Activated CD8-positive, alpha-beta memory T cell treated with anti-CD3 and anti-CD28 coated beads, Interleukin-2, amount 50 U/mL, for 4 hours (primary cell): ENCODE measurements around the gene GRAP2.
A peak's percentile ranks its signal among the peaks of the same experiment; 100 is the strongest.

ENCODE experiments used
- DNase-seq: peaks from one replicate; pipeline ENCODE4 v3.0.0-alpha.2; 2020

The GRAP2 gene

DNA sequence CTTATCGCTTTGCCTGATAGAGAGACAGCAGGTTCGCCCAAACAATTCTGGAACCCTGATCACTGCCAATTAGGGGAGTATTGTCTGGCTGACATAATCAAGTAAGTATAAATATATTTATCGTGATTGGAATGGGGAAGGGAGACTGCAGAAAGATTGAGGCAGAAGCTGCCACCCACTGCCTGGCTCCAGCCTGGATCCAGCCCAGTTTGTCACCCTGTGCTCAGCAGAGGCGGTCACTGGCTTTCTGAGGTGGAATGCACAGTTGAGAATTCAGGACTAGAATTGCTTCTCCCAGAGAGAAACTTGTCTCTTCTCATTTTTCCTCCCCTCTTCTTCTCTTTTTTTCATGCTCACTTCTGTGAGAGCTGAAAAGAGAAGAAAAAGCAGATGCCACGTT is 25.9 kb downstream of the GRAP2 start:
- DNase-seq: no peak

DNA sequence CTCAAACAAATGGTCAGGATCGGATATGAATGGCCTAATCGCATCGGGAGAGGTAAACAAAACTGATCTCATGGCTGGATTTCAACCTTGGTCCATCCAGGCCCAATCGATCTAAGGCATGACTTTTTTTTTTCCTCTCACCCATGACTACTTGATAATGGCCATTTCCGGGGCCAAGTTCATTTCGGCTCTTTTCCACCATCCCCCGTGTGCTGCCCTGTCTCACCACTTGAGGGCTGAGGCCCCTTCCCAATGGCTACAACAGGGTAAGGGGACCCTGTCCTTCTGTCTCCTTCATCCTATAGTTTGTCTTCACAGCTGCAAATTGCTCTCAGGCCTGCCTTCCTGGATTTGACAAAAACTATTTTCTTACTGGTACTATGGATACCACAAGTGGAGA is 26.7 kb downstream of the GRAP2 start:
- DNase-seq: no peak

DNA sequence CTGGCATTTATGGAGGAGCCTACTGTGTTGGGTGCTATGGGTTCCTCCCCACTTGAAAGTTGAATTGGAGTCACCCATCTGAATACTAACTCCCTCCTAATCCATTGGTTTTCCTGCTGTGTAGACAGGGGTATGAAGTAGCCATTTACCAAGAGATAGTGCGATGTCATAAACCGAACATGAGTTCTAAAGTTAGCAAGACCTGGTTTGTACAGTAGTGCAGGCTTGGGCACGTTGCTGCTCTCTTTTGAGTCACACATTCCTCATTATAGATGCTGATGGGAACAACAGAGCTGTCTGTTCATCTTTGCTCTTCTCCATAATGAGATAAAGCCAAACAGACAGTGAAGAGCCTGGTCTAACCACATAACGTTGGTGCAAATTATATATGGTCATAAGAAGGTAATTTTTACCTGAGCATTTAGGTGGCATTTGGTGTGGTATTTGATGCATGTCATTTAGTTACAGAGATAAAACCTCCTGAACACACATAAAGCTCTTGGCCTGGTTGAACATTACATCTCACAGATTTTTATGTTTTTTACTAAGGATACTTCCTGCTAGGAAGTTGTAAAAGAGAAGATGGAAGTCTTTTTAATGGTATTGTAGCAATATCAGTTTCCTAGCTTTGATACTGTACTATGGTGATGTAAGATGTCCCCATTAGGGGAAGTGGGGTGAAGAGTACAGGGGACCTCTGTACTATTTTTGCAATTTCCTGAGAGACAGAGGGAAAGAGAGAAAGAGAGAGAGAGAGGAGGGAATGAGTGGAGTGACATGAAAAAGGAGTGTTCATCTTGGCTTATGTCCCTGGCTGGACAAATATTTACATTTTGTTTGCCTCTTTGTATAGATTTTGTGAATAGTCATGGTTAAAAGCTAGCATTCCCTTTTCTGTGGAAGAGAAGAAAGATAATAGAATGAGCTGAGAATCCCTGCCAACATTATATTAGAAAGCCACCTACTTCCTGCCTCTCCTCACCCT is 27.9 kb downstream of the GRAP2 start:
- no peak for DNase-seq

DNA sequence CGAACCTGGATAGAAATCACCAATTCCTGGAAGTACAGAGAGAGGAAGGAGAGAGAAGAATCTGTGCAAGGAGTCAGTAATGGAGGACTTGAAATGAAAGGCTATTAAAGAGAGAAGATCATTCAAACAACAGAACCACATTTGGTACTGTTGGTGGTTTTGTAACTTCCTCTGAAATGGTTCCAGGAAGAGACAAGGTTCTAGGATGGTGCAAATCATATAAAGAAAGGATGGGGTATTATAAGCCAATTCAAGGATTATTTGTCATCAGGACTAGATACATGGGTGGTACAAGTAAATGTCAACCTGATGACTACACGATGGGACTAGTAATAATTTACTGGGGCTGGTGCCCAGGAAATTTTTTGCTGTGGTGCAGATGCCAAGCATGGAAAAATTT is 30.4 kb downstream of the GRAP2 start:
- DNase-seq: no peak

DNA sequence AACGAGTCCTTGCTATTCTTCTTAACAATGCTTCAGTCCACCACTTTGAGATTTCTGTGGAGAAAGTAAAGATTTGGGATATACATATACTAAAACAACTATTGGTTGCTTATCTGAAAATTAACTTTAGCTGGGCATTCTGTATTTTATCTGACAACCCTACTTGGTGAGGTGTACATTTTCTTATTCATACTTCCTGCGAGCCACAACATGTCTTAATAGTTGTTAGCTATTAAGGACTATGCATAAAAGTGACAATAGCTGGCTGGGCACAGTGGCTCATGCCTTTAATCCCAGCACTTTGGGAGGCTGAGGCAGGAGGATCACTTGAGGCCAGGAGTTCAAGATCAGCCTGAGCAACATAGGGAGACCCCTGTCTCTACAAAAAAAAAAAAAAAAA is 31.3 kb downstream of the GRAP2 start:
- DNase-seq: no peak

DNA sequence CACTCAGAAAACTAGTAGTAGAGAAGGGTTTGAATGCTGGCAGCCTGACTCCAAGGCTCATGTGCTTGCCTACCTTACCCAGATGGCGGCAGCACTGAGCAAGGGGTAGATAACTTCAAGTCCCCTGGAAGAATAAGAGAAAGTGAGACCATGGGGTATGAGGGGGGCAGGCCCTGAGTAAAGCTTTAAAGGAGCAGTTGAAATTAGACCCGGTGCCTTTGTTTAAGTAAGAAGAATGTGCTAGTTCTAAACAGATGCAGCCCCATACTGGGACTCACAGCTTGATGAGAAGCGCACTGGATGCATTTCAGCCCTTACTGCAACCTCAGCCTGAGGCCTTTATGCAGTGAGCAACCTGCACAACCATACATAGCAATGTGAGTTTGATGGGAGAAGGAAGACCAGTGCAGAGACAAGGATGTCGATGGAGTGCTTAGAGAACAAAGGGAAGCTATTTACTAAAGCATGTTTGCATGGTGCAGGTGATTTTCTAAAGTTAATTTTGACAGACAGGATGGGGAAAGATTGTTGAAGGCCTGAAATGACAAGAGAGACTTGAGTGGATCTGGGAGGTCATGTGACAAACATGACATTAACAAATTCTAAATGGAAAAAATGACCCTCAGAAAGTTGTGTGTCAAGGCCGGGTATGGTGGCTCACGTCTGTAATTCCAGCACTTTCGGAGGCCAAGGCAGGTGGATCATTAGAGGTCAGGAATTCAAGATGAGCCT is 32.2 kb downstream of the GRAP2 start:
- DNase-seq: peak; percentile 53

DNA sequence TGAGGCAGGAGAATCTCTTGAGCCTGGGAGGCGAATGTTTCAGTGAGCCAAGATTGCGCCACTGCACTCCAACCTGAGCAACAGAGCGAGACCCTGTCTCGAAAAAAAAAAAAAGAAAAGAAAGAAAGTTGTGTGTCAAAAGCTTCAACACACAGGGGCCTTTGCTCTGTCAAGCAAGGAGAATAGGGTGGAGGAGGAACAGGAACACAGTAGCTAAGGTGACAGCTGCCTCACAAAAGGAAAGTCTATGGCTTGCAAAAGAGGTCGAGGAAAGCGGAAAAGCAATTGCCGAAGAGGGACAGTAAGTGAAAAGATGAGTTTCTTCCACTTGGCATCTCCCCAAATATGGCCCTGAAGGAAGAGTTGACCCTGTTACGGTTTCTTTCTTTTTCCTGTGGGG is 32.9 kb downstream of the GRAP2 start:
- DNase-seq: no peak

DNA sequence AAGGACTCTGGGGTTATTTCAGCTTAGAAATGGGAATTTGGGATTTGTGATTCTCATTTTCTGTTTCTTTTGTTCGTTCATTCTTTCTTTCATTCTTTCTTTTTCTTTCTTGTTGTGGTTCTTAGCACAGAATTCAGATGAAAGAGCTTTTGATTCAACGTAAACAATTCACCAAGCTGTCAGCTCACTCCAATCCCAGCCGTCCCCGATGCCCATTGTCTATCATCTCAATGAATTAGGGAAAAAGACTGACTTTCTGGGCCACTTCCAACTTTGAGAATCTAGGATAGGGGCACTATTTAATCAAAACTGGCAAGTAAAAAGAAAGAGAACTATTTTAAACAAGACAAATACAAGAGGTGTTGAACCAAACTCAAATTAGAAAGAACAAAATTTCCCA is 34.2 kb downstream of the GRAP2 start:
- no peak for DNase-seq

DNA sequence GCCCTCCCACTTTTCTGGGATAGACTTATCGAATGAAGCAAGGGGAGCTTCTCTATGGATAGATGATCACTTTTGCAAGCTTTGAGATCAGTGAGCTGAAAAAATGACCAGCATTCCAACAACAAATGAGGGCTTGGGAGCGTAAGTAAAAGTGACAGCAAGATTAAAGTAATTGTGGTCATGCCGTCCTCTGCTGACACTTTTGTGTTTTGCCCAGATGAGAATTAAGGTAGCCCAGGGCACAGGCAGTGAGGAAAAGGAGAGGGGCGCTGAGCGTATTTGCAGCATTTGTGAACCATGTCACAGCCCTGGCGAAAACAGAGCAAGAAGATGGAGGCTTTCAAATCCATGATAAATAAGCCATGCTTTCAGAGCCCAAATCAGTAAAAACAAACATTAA is 34.7 kb downstream of the GRAP2 start:
- no peak for DNase-seq

DNA sequence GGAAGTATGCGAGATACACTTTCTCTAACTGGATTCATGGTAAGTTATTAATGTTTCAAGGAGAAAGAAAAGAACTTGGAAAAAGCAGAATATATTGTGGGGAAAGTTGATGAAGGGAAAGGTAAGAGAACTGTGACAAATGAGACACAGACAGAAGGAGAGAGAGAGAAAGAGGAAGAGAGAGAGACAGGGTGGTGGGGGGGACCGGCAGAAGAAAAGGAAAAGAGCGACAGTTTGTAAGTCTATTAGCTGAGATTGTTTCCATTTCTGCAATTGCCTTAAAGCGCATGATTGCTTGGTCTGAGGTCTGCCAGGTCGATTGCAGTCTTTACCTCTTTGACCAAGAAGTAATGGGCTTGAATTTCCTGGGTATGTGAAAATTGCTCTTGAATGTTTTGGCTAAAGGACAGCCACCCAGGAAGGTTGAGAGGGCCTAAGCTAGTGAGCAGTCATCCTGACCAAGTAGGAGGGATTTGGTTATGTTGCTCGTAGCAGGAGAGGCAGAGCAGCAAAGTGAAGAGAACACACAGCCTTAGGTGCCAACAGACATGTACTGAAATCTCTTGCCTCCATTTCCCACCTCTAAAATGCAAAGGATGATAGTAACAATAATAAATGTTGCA is 35.8 kb downstream of the GRAP2 start:
- DNase-seq: no peak

DNA sequence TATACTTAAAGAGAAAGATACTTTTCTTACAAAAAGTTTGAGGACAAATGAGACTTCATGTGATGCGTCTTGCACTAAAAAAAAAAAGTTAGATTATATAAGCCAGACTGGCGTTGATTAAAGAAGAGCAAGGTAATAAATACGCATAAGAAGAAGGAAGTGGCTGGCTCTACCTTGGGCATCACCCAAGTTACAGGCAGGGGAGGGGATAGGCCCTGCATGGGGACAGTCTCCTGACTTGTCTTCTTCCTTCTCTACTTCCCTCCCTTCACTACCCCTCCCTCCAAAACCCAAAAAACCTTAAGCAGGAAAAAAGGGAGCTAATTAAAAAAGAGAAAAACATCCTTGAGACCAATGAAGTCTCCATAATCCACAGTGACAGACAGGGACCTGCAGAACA is 37.0 kb downstream of the GRAP2 start:
- DNase-seq: no peak

DNA sequence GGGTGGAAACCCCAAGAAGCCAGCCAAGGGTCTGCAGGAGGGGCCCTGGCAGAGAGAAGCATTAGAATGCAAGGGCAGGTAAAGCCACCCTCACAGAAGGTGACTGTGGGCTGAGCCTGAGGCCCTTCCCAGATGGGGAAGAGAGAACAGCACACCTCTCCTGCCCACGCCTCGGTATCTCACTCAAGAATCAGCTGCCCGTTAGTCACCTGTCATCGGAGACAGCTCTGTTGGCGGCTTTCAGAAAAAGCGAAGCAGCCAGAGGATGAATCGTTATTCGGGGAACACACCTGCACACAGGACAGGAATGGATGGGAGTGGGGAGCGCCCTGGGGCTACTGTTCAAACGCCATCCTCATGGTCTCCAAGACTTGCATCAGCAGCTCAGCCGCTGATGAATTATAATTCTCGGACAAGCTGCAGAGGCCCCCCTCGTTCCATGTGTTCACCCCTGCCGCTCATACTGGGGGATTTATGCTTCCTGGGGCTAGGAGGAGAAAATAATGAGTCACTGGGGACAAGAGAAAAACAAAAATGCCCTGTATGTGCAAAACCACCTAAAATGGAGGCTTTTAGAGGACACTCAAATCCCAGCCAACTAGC is 37.7 kb downstream of the GRAP2 start:
- peak; percentile 67 for DNase-seq

DNA sequence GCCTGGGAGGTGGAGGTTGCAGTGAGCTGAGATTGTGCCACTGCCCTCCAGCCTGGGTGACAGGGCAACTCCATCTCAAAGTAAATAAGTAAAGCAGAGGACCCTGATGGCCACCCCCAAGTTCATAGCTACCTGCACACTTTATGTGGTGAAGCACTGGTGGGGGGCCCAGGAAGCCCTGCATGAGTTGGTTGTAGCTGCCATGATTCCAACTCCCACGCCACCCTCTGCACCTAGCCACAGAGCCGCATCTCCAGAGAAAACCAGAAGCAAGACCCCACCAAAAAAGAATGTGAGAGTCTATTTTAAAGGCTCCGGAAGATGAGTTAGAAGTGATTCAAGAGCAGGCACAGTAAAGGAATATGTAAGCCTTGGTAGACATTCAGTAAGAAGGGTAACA is 38.9 kb downstream of the GRAP2 start:
- DNase-seq: peak; percentile 62

DNA sequence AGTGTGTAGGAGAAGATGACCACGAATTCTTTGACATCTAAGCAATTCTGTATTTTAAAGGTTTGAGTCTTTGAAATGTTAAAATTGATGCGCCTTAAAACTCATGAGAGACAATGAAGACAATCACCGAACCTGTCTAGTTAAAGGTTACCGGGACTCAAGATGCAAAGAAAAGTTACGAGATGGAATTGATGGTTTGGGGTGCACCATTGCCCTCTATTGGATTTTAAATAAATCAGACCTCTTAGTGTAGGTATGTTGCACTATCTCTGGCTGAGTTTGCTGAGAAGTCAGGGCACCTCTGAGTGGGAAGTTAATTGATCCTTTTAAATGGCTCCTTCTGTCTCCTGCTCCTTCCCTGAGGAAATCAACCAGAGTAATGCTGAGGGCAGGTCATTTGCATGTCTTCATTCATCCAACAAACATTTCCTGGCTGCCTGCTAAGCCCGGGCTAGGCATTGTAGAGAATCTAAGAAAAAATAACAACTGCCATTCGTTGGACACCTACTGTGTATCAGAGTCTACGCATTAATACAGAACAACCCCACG is 39.9 kb downstream of the GRAP2 start:
- no peak for DNase-seq

DNA sequence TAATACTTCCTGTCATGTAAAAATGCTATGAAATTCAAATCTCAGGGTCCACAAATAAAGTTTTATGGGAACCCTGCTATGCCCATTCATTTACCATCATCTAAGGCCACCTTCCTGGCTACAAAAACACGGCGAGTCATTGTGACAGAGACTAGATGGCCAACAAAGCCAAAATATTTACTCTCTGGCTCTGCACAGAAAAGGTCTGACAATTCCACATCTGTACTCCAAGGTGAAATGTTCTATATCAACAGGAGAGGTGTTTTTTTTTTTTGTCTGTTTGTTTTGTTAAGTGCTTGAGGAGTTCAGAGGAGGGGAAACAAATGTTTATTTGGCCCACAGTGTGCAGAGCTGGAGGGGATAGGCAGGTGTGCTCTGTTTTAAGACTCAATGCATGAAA is 40.7 kb downstream of the GRAP2 start:
- DNase-seq: no peak

DNA sequence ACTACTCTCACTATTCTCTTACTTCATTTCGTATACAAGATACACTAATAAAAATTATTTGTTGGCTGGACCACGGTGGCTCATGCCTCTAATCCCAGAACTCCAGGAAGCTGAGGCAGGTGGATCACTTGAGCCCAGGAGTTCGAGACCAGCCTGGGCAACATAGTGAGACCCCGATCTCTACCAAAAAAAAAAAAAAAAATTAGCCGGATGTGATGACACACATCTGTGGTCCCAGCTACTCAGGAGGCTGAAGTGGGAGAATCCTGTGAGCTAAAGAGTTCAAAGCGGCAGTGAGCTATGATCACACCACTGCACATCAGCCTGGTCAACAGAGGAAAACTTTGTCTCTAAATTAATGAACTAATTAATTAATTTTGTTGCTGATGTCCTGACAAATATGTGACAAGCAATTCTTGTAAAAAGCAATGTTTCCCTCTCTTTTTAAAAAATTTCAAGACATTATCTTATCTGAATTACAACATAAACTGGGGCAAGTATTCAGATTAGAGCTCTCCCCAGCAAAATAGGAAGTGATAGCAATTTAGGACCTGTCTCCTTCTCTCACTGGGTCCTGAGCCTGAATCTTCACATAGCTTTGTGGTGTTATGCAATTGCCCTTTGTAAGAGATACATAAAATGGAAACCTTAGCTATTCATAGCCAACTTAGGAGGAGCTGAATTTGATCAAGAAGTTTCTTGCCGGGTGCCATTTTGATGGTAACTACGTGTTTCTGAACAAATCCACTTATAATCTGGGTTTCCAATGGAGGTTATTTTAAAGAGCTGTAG is 41.8 kb downstream of the GRAP2 start:
- no peak for DNase-seq

DNA sequence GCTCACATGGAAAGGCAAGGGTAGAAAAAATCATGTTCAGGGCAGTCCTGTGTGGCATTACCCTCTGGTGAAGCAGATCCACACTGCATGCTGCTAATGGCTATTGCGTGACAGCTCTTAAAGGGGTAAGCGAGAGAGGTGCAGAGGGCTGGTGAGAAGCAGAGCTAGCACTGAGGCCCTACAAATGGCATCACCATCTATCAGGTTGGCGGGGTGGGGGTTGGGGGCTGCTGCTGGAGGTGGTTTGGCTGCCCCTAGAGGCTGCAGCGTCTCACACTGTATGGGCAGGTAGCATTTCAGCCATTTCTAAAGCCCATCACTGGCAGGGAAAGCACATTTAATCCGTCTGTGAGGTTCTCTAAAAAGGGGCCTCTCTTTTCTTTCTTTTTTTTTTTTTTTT is 42.5 kb downstream of the GRAP2 start:
- DNase-seq: peak; percentile 43

DNA sequence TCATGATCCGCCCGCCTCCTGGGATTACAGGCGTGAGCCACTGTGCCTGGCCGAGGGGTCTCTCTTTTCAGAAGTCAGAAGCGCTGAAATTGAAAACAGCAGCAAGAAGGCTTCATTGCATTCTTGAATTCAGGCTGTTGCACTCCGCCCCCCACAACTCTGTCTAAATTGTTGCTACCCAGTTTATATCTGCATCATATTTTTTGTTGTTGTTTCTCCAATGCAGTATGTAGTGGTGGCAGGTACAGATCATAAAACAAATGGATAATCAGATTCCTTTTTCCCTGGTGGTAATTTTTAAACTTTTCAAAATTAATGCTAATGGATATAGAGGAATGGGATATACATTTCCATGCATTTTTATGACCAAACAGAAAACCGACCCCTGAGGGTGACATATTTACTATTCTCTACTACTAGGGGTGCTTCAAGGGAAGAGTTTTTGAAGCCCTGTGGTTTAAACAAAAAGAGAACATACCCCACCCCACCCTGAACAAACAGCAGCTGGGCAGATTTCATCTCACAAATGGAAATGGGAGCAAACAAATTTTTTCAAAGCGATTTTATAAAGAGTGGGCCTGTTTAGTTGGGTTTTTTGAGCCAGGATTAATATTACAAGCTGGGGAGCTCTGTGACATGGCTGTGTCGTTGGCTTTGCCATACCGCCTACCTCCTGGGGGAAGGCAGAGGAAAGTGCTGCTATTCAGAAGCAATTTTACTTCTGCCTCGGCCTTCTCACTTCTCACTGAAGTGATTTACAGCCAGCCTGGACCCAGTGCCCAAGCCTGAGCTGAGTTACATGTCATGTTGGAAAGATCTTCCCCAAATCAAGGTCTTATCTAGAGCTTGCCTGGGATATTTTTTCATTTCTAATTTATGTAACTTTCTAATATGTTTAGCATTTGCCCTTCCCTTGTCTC is 43.3 kb downstream of the GRAP2 start:
- DNase-seq: no peak

DNA sequence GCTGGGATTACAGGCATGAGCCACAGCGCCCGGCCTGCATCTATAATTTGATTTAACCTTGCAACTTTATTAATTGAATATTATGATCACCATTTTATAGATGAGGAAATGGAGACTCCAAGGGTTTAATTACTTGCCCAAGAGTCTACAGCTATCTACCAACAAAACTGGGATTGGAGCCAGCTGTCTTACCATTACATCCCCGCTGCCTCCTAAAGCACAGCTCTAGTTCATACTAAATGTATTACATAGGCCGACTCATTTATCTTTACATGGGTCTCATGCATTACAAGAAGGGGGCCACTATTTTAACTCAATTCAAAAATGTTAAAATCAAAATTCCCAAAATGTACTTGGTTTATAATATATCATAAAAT is 45.2 kb downstream of the GRAP2 start:
- no peak for DNase-seq

DNA sequence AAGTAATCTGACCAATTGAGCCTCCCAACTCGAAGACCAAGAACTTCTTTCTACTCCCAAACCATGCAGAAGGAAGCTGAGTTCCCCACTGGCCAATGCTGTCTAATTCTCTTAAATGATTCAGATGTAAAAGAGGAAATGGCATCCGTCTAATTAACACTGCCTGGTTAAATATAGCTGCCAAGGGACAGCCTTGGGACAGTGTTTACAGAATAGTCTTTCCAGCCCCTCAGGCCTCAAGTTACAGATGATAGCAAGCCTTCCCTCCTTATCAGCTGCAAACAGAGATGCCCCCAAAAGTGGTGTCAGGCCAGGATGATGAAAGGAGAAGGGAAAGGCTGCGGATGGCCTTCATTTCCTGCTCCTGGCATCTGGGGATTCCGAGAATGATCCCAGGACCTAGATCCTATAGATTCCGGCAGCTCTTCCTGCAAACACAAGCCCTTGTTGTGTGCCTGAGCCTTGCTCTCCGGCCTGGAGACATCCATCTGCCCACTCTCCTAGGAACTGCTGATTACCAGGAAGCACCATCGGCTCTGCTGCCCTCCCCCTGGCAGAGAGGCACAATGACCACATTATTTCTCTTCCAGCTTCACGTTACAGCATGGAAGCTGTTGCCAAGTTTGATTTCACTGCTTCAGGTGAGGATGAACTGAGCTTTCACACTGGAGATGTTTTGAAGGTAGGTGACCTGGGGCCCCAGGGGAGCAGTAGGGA is 45.8 kb downstream of the GRAP2 start:
- DNase-seq: no peak
